ENCODE measurements around the gene RRP15.

- TF ChIP-seq CTCF (conservative IDR thresholded peaks at IDR 0.05; ENCODE audit: low read depth in 2 of 2) (no peak), EZH2 (IDR thresholded peaks at IDR 0.05; ENCODE audit: low read depth, unreplicated experiment) (no peak), POLR2AphosphoS5 (IDR thresholded peaks at IDR 0.05; ENCODE audit: low read depth) (no peak), EZH2phosphoT487 (IDR thresholded peaks at IDR 0.05; ENCODE audit: unreplicated experiment) (no peak), STAT1 (IDR thresholded peaks at IDR 0.05; ENCODE audit: unreplicated experiment) (no peak), JUNB (IDR thresholded peaks at IDR 0.05; ENCODE audit: unreplicated experiment) (no peak), CREB1 (CRISPR knock-in tag; IDR thresholded peaks at IDR 0.05; ENCODE audit: low read depth) (no peak), NANOG (IDR thresholded peaks at IDR 0.05; ENCODE audit: borderline replicate concordance) (no peak), ZNF114 (CRISPR knock-in tag; IDR thresholded peaks at IDR 0.05) (no peak), ZNF331 (CRISPR knock-in tag; IDR thresholded peaks at IDR 0.05; ENCODE audit: low read depth) (no peak)
- TF ChIP-seq, protein P1, sequence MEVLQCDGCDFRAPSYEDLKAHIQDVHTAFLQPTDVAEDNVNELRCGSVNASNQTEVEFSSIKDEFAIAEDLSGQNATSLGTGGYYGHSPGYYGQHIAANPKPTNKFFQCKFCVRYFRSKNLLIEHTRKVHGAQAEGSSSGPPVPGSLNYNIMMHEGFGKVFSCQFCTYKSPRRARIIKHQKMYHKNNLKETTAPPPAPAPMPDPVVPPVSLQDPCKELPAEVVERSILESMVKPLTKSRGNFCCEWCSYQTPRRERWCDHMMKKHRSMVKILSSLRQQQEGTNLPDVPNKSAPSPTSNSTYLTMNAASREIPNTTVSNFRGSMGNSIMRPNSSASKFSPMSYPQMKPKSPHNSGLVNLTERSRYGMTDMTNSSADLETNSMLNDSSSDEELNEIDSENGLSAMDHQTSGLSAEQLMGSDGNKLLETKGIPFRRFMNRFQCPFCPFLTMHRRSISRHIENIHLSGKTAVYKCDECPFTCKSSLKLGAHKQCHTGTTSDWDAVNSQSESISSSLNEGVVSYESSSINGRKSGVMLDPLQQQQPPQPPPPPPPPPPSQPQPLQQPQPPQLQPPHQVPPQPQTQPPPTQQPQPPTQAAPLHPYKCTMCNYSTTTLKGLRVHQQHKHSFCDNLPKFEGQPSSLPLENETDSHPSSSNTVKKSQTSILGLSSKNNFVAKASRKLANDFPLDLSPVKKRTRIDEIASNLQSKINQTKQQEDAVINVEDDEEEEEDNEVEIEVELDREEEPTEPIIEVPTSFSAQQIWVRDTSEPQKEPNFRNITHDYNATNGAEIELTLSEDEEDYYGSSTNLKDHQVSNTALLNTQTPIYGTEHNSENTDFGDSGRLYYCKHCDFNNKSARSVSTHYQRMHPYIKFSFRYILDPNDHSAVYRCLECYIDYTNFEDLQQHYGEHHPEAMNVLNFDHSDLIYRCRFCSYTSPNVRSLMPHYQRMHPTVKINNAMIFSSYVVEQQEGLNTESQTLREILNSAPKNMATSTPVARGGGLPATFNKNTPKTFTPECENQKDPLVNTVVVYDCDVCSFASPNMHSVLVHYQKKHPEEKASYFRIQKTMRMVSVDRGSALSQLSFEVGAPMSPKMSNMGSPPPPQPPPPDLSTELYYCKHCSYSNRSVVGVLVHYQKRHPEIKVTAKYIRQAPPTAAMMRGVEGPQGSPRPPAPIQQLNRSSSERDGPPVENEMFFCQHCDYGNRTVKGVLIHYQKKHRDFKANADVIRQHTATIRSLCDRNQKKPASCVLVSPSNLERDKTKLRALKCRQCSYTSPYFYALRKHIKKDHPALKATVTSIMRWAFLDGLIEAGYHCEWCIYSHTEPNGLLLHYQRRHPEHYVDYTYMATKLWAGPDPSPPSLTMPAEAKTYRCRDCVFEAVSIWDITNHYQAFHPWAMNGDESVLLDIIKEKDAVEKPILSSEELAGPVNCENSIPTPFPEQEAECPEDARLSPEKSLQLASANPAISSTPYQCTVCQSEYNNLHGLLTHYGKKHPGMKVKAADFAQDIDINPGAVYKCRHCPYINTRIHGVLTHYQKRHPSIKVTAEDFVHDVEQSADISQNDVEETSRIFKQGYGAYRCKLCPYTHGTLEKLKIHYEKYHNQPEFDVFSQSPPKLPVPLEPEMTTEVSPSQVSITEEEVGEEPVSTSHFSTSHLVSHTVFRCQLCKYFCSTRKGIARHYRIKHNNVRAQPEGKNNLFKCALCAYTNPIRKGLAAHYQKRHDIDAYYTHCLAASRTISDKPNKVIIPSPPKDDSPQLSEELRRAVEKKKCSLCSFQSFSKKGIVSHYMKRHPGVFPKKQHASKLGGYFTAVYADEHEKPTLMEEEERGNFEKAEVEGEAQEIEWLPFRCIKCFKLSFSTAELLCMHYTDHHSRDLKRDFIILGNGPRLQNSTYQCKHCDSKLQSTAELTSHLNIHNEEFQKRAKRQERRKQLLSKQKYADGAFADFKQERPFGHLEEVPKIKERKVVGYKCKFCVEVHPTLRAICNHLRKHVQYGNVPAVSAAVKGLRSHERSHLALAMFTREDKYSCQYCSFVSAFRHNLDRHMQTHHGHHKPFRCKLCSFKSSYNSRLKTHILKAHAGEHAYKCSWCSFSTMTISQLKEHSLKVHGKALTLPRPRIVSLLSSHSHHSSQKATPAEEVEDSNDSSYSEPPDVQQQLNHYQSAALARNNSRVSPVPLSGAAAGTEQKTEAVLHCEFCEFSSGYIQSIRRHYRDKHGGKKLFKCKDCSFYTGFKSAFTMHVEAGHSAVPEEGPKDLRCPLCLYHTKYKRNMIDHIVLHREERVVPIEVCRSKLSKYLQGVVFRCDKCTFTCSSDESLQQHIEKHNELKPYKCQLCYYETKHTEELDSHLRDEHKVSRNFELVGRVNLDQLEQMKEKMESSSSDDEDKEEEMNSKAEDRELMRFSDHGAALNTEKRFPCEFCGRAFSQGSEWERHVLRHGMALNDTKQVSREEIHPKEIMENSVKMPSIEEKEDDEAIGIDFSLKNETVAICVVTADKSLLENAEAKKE (CRISPR knock-in tag; IDR thresholded peaks at IDR 0.05), result no peak
- TF ChIP-seq, protein P2, sequence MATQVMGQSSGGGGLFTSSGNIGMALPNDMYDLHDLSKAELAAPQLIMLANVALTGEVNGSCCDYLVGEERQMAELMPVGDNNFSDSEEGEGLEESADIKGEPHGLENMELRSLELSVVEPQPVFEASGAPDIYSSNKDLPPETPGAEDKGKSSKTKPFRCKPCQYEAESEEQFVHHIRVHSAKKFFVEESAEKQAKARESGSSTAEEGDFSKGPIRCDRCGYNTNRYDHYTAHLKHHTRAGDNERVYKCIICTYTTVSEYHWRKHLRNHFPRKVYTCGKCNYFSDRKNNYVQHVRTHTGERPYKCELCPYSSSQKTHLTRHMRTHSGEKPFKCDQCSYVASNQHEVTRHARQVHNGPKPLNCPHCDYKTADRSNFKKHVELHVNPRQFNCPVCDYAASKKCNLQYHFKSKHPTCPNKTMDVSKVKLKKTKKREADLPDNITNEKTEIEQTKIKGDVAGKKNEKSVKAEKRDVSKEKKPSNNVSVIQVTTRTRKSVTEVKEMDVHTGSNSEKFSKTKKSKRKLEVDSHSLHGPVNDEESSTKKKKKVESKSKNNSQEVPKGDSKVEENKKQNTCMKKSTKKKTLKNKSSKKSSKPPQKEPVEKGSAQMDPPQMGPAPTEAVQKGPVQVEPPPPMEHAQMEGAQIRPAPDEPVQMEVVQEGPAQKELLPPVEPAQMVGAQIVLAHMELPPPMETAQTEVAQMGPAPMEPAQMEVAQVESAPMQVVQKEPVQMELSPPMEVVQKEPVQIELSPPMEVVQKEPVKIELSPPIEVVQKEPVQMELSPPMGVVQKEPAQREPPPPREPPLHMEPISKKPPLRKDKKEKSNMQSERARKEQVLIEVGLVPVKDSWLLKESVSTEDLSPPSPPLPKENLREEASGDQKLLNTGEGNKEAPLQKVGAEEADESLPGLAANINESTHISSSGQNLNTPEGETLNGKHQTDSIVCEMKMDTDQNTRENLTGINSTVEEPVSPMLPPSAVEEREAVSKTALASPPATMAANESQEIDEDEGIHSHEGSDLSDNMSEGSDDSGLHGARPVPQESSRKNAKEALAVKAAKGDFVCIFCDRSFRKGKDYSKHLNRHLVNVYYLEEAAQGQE (IDR thresholded peaks at IDR 0.05; ENCODE audit: unreplicated experiment), result no peak
- TF ChIP-seq, protein P3, sequence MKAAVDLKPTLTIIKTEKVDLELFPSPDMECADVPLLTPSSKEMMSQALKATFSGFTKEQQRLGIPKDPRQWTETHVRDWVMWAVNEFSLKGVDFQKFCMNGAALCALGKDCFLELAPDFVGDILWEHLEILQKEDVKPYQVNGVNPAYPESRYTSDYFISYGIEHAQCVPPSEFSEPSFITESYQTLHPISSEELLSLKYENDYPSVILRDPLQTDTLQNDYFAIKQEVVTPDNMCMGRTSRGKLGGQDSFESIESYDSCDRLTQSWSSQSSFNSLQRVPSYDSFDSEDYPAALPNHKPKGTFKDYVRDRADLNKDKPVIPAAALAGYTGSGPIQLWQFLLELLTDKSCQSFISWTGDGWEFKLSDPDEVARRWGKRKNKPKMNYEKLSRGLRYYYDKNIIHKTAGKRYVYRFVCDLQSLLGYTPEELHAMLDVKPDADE (IDR thresholded peaks at IDR 0.05), result no peak
Observed at GRCh38 chr1:218296162-218296561, 11.1 kb downstream of the RRP15 start.
